Activated T-helper 1 cell treated with Interleukin-2 at 50 U/mL for 16 hours (primary cell): Measurements from ENCODE around the gene TSFM.

Source experiments
- DNase-seq: peaks from one replicate; pipeline ENCODE4 v3.0.0-alpha.2; 2020; ENCODE audit warnings: low read depth

The TSFM gene

GRCh38 chr12:57782608-57783465 is at the start of gene TSFM:
TSS of gene TSFM (plus strand) at chr12:57782787. CDS start at chr12:57782802, 15 bp downstream.
- DNase-seq: peak; percentile 93

DNA sequence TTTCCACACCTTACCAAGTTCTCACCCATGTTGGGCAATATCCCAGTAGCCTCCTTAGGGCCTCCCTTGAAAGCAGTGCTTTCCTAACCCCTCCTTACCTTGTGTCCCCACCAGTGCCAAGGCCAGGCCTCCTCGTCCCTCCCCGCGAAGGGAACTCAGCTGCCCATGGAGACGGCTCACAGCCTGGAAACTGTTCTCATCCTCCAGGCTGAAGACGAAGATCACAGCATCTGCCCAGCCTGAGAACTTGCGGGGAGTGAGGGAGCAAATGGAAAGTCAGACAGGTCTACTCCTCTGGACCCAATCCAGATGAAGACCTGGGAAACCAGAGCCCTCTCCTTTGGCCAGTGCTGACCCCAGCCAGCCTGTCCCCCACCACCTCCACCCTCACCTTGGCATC is 48.7 kb upstream of the TSFM start:
- DNase-seq: no peak

- no peak for DNase-seq
These were observed 48.0 kb upstream of the TSFM start for GRCh38 chr12:57734591-57734990.

DNA sequence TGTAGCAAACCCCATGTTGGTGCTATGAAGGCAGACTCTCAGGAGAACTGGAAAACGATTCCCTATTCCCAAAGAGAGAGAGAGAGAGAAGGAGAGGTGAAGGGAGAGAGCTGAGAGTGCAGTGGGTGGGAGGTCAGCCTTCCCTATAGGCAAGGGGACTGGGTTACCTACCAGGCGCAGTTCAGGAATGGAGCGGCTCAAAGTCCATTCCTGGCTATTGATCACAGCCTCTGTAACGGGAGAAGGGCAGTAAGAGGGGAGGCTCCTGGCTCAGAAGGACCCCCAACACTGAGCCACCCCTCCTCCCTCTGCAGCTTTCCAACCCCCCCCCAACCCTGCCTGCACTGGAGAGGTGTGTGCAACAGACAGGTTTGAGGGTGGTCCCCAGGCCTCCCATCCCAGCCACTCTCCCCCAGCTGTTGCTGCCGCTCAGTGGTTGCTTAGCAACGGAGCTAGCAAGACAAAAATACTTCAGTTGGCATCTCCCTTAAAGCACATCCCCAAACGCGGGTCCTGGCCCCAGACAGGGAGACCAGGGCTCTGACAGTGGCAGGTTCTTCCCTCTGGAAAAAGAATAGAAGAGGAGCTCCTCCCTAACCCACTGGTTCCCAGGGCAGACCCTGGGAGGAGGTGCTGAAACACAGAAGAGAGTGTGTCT is 47.3 kb upstream of the TSFM start:
- DNase-seq: no peak

DNA sequence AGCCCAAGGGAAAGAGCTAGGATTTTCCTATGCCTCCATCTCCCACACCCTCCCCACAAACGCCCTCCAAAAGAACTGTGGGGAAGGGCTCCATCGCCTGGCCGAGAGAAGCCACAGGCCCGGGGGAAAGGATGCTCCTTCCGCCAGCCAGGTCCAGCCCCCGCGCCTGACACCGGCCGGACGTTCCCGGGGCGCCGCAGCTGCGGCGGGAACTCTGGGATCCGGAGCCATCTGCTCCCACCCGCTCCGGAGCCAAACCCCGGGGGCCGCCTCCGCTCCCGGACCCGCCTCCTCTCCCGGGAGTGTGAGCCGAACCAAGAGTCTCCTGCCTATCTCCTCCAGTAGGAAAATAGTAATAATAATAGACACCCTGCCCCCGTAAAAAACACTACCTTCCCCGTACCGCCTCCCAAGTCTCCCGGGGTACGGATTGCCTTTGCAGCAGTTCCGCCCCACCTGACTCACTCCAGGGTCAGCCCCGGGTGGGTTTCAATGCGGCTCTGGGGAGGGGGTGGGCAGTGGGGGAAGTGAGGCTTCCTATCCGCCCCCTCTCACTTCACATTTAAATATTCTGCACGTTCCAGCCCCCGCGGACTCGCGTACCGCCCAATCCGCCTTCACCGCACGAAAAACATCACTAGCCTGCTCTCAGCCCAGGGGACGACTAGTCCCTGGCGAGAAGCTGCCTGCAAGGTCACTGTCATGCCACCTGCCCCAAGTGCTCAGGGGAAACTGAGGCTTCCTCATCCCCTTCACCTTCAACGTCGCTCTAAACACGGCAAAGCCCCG is 46.4 kb upstream of the TSFM start:
- DNase-seq: no peak

GRCh38 chr12:57736741-57737466 is 45.7 kb upstream of the TSFM start:
- DNase-seq: no peak

- DNase-seq: no peak
These were observed 44.8 kb upstream of the TSFM start for GRCh38 chr12:57737467-57738460.

DNA sequence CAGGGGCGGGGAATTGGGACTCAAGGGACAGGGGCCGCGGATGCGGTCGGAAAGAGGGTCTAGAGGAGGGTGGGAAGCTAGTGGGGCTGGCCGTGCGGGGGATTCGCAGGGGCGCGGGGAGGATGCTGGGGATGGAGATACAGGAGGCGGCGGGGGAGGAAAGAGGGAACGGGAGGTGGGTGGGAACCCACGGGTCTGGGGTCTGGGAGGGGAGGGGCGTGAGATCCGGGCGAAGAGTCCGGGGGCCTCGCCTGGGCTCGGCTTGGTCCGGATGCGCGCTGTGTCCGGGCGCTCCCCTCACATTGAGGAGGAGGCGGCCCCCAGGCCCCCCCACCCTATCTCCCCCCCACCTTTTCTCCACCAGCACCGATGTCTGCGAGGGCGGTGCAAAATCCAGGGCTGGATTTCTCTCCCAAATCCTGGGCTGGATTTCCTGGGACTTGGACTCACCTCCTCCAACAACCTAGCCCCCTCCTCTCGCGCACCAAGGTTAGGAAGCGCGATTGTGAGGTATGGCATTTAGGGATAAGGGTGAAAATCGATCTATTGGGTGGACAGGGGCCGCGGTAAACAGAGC is 43.8 kb upstream of the TSFM start, which contains the start of gene AGAP2:
AGAP2 (minus strand) TSS at position 82 of the 577 bp plus-strand sequence. CDS start 496 bp downstream, outside the sequence.
- DNase-seq: no peak

GRCh38 chr12:57739387-57739786 is 43.2 kb upstream of the TSFM start:
- no peak for DNase-seq

DNA sequence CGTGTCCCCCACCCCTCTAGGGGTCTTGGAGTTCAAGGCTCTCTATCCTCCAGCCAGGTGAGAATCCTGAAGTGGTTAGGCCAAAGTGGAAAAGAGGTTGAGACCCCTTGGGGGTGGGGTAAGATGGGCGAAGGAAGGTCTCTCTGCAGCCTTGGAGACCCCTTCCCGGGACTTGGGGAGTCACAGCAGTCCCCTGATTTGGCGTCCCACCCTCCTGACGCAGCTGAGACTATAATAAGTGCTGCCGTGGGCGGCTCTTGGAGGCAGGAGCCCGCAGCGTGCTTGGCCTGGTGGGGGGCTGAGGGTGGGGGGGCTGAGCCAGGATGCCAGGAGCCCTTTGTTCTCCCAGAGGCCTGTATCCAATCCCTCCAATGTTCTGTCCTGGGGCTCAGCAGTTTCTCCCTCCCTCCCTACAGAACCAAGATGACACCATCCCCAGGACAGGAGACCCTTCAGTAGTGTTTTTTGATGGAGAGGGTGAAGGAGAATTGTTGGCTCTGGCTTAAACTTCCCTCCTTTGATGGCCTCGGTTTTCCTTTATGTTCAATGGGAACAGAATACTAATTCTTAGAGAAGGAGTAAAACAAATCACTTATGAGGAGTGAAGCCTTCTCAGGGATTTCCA is 42.6 kb upstream of the TSFM start:
- DNase-seq: no peak

GRCh38 chr12:57740656-57741412 is 41.8 kb upstream of the TSFM start:
- peak; percentile 70 for DNase-seq

- no peak for DNase-seq
These were observed 41.2 kb upstream of the TSFM start for GRCh38 chr12:57741413-57741789.

- peak; percentile 68 for DNase-seq
These were observed 40.5 kb upstream of the TSFM start for GRCh38 chr12:57741844-57742738.

DNA sequence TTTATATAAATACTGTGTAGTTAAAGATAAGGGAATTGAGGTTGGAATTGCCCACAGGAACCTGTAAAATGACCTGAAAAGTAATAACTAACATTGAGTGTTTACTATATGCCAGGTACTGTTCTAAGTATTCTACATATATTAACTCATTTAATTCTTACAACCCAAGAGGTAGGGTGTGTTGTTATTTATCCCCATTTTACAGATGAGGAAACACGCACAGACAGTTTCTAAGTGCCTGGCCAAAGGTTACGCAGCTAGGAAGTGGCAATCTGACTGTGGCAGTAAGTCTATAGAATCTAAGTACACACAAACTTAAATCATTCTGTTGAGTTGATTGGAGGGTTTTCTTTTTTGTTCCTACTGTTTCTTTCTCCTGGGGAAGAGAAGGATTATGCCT is 38.8 kb upstream of the TSFM start:
- DNase-seq: no peak

DNA sequence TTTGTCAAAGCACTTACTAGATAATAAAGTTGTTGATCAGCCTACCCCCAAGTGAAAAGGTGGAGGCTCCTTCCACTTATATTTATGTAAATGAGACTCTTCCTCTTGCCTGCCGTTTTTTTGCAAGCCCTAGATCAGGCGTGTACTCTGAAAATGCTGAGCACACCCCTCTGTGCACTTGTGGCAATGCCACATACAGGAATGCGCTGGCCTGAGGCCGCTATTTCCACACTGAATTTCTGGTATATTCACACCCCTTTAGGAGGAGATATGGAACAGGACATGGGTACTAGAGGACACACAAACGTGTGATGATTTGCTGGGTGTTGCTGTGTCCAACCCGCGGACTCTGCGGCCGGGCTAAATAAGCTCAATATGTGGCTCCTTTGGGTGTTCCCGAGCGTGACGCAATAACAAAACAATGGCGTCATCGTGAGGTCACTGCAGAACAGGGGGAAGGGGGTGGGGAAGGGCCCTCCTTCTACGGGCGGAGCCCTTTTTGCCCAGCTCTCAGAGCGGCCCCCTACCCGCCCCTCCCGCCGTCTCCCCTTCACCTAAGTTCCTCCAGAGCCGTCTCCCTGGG is 38.3 kb upstream of the TSFM start:
- peak; percentile 33 for DNase-seq

- peak; percentile 84 for DNase-seq
These were observed 37.7 kb upstream of the TSFM start, which contains the start of gene TSPAN31 for GRCh38 chr12:57744777-57745484. TSS of gene TSPAN31 (plus strand) at chr12:57745039. CDS start at chr12:57745155, 116 bp downstream.

DNA sequence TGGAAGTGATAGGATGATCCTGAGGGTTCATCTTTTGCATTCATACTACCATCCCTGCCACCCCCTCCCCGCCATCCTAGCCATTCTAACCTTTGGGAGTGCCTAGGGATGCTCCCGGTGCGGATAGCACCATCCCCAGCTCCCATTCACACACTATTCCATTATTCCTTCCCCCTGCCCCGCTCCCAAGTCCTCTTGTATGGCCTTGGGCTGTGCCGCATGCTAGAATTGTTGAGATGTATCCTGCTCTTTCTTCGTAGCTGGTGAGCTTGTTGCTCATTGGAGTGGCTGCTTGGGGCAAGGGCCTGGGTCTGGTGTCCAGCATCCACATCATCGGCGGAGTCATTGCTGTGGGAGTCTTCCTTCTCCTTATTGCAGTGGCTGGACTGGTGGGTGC is 37.1 kb upstream of the TSFM start:
- no peak for DNase-seq
